ENCODE results near the gene PDLIM5.

Gene PDLIM5

DNA sequence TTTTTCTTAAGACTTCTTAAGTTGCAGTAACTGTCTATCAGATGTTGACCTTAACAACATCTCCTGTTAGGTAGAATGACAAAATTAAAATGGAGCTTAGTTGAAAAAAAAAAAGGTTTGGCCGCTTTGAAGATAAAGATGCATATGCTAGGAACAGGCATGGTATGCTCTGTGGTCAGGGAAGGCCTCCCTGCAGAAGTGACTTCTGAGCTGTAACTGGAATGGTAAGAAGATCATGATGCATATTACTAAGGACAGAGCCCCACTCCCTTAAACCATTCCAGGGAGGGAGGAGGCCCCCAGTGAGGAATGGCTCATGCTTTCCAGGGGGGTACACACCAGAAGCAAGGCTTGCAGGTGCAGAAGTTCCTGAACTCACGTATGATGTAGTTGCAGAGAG is 43.7 kb downstream of the PDLIM5 start:
- no peak for DNase-seq (ENCODE audit: extremely low read depth, insufficient read length)
- Histone ChIP-seq H3K36me3 (ENCODE audit: control insufficient read depth, insufficient read depth, low read length) (no peaks in the 10 kb centered on the region; the same call in 1 of the 2 replicates), H3K27me3 (replicated peaks; ENCODE audit: control insufficient read depth, insufficient read depth, low read length) (no peaks in the 10 kb centered on the region), H3K4me3 (replicated peaks; ENCODE audit: low read depth, low read length) (no peak overlapping the region)
- TF ChIP-seq, protein P1, sequence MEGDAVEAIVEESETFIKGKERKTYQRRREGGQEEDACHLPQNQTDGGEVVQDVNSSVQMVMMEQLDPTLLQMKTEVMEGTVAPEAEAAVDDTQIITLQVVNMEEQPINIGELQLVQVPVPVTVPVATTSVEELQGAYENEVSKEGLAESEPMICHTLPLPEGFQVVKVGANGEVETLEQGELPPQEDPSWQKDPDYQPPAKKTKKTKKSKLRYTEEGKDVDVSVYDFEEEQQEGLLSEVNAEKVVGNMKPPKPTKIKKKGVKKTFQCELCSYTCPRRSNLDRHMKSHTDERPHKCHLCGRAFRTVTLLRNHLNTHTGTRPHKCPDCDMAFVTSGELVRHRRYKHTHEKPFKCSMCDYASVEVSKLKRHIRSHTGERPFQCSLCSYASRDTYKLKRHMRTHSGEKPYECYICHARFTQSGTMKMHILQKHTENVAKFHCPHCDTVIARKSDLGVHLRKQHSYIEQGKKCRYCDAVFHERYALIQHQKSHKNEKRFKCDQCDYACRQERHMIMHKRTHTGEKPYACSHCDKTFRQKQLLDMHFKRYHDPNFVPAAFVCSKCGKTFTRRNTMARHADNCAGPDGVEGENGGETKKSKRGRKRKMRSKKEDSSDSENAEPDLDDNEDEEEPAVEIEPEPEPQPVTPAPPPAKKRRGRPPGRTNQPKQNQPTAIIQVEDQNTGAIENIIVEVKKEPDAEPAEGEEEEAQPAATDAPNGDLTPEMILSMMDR (IDR thresholded peaks at IDR 0.05; ENCODE audit: insufficient read depth, low read length, poor library complexity, severe bottlenecking): no peak

DNA sequence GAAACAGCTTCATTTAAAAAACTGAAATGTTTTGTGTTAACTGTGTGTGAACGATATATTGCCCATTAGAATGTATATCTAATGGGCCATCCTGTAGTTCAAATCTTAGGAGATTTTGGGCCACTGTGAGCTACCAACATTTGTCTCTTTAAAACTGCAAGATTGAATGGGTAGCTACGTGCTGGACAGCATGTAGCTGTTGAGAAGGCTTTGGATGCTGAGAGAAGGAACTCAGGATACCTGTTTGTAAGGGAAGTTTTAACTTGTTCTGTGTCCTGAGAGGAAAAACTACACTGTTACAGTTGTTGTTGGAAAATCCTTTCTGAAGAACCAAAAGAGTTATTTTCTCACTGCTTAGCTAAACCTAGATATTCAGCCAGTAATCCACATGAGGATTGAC is 45.9 kb downstream of the PDLIM5 start:
- no peak for DNase-seq (ENCODE audit: extremely low read depth, insufficient read length)
- TF ChIP-seq, protein P1 (IDR thresholded peaks at IDR 0.05; ENCODE audit: insufficient read depth, low read length, poor library complexity, severe bottlenecking): no peak
- Histone ChIP-seq H3K4me3 (replicated peaks; ENCODE audit: low read depth, low read length) (no peak overlapping the region), H3K27me3 (replicated peaks; ENCODE audit: control insufficient read depth, insufficient read depth, low read length) (no peaks in the 10 kb centered on the region), H3K36me3 (ENCODE audit: control insufficient read depth, insufficient read depth, low read length) (no peaks in the 10 kb centered on the region; the same call in 1 of the 2 replicates)

DNA sequence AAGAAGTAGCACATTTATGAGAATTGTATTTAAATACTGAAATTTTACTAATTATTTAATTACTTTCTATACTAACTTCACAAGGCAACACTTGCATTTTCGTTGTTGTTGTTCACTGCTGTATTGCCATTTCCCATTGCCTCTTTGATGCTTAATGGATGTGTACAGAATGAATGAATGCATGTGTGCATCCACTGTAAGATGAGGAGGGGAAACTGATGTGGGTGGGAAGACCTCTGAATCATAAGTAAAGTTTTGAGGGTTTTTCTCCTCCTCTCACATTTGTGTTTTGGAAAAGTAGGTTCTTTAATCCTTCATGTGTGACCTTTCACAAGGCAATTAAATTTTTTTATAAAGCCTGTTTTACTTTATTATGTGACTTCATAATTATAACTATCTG is 46.8 kb downstream of the PDLIM5 start:
- no peak for DNase-seq (ENCODE audit: extremely low read depth, insufficient read length)
- TF ChIP-seq, protein P1 (IDR thresholded peaks at IDR 0.05; ENCODE audit: insufficient read depth, low read length, poor library complexity, severe bottlenecking): no peak
- Histone ChIP-seq H3K27me3 (replicated peaks; ENCODE audit: control insufficient read depth, insufficient read depth, low read length) (no peaks in the 10 kb centered on the region), H3K4me3 (replicated peaks; ENCODE audit: low read depth, low read length) (no peak overlapping the region), H3K36me3 (ENCODE audit: control insufficient read depth, insufficient read depth, low read length) (no peaks in the 10 kb centered on the region; the same call in 1 of the 2 replicates)

DNA sequence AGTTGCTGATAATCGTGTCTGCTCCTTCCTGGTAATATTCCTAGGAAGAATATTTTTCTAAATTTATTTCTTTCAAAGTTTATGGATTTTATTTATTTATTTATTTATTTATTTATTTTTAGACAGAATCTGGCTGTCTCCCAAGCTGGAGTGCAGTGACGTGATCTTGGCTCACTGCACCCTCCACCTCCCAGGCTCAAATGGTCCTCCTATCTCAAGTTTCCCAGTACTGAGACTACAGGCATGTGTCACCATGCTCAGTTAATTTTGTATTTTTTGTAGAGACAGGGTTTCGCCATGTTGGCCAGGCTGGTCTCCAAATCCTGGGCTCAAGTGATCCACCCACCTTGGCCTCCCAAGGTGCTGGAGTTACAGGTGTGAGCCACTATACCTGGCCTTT is 48.9 kb downstream of the PDLIM5 start:
- no peak for DNase-seq (ENCODE audit: extremely low read depth, insufficient read length)
- TF ChIP-seq, protein P1 (IDR thresholded peaks at IDR 0.05; ENCODE audit: insufficient read depth, low read length, poor library complexity, severe bottlenecking): no peak

DNA sequence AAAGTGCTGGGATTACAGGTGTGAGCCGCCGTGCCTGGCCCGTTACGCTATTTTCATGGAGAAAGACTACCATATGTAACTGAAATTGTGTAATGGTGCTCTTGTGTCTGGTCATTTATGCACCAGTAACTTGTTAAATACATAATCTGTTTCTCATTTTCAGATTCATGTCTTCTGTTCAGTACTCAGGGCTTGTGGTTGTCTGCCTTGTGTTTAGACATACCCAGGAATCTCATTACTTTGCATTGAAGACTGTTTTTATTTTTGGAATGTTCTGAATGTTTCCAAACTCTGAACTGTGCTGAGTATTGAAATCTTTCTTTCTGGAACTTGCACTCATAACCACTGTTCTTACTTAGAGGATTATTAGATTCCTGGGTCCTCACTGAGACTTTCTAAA is 52.8 kb downstream of the PDLIM5 start:
- TF ChIP-seq, protein P1 (IDR thresholded peaks at IDR 0.05; ENCODE audit: insufficient read depth, low read length, poor library complexity, severe bottlenecking): no peak
- H3K36me3 ChIP-seq (ENCODE audit: control insufficient read depth, insufficient read depth, low read length): no peaks in the 10 kb centered on the region
- no peaks in the 10 kb centered on the region for H3K27me3 ChIP-seq (replicated peaks; ENCODE audit: control insufficient read depth, insufficient read depth, low read length)
- H3K4me3 ChIP-seq (replicated peaks; ENCODE audit: low read depth, low read length): no peak overlapping the region
- no peak for DNase-seq (ENCODE audit: extremely low read depth, insufficient read length)

More for the DNA sequence above, 48.9 kb downstream of the PDLIM5 start:
- Histone ChIP-seq H3K27me3 (replicated peaks; ENCODE audit: control insufficient read depth, insufficient read depth, low read length) (no peaks in the 10 kb centered on the region), H3K4me3 (replicated peaks; ENCODE audit: low read depth, low read length) (no peak overlapping the region), H3K36me3 (ENCODE audit: control insufficient read depth, insufficient read depth, low read length) (no peaks in the 10 kb centered on the region)

DNA sequence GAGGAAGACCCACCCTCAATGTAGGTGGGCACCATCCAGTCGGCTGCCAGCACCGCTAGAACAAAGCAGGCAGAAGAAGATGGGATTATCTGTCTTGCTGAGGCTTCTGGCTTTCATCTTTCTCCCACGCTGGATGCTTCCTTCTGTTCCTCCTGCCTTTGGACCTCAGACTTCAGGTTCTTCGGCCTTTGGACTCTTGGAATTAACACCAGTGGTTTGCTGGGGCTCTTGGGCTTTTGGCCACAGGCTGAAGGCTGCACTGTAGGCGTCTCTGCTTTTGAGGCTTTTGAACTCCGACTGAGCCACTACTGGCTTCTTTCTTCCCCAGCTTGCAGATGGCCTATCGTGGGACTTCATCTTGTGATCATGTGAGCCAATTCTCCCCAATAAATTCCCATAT is 55.1 kb downstream of the PDLIM5 start:
- no peak for DNase-seq (ENCODE audit: extremely low read depth, insufficient read length)
- Histone ChIP-seq H3K36me3 (ENCODE audit: control insufficient read depth, insufficient read depth, low read length) (no peaks in the 10 kb centered on the region), H3K27me3 (replicated peaks; ENCODE audit: control insufficient read depth, insufficient read depth, low read length) (no peaks in the 10 kb centered on the region), H3K4me3 (replicated peaks; ENCODE audit: low read depth, low read length) (no peak overlapping the region)
- TF ChIP-seq, protein P1 (IDR thresholded peaks at IDR 0.05; ENCODE audit: insufficient read depth, low read length, poor library complexity, severe bottlenecking): no peak
